GM12872 (cell line): ENCODE data around the gene ACAT1.

Experiments
- CTCF ChIP-seq: IDR thresholded peaks from 3 replicates; pipeline ENCODE4 v1.5.1; 2011; ENCODE audit warnings: low read depth, mild to moderate bottlenecking, low read length, moderate library complexity; ENCODE audit not compliant: insufficient read depth

Gene ACAT1

DNA sequence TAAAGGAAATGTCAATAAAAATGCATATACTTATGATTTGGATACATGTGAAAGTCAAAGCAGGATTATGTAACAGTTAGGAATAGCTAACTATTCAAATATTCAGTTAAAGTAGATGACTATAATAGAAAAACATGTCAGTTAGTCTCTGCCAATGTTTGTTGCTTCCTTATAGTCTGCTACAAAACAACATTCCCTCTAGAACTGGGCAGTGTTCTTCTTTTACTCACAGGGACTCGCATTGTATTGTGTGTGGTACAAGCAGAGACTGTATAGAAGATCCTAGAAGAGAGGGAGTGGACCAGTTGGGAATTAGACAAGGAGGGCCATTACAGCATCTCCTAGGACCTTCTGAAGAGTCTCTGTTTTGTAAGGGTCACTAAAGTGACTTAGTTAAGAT, 10.6 kb downstream of the ACAT1 start:
- no peak for TF ChIP-seq CTCF

GRCh38 chr11:108135845-108136544, 14.6 kb downstream of the ACAT1 start:
- peak; percentile 49; the same call in 2 of the 3 replicates for TF ChIP-seq CTCF

- no peak for TF ChIP-seq CTCF
Observed at GRCh38 chr11:108137212-108137611, 15.8 kb downstream of the ACAT1 start.

DNA sequence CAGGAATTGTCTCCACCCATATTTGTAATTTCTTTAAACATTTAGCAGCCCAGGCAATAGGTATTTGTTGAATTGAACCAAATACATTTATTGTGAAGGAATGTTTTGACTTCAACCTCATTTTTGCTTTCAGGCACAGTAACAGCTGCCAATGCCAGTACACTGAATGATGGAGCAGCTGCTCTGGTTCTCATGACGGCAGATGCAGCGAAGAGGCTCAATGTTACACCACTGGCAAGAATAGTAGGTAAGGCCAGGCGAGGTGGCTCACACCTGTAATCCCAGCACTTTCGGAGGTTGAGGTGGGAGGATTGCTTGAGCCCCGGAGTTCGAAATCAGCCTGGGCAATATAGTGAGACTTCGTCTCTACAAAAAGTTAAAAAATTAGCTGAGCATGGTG, 20.9 kb downstream of the ACAT1 start:
- no peak for TF ChIP-seq CTCF

DNA sequence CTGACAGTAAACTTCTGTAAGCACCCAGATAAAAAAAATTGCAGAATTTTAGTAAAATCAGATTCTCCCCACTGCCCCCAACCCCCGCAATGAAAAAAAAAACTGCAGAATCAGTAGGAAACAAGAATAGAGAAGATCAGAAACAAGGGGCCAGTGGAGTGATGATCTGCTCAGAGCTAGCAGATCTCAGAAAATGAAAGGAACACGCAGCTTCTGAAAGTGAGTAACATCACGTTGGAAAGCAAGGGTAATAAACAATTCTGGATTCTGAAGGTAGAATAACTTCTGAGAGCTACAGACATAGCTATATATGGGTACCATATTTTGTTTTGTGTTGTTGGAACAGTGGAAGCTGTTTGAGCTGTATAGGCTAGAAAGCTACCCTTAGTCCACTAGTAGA, 23.2 kb downstream of the ACAT1 start:
- no peak for TF ChIP-seq CTCF

DNA sequence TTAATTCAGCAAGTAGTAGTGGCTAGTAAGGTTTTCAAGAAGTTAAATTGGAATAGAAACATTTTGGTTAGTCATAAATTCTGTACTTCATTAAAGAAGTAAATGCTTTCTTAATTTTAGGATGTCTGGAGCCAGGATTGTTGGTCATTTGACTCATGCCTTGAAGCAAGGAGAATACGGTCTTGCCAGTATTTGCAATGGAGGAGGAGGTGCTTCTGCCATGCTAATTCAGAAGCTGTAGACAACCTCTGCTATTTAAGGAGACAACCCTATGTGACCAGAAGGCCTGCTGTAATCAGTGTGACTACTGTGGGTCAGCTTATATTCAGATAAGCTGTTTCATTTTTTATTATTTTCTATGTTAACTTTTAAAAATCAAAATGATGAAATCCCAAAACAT, 25.8 kb downstream of the ACAT1 start:
- TF ChIP-seq CTCF, result no peak

GRCh38 chr11:108148556-108148955, 27.2 kb downstream of the ACAT1 start:
- no peak for TF ChIP-seq CTCF
